NCI-H2107 treated with DMSO at 0.1 percent for 48 hours (cell line): Measurements from ENCODE around the gene CDH23.

Source experiments
- DNase-seq: peaks from one replicate; lab custom pipeline; 2025; ENCODE audit not compliant: unreplicated experiment; lab: John Stamatoyannopoulos, UW

Gene CDH23

DNA sequence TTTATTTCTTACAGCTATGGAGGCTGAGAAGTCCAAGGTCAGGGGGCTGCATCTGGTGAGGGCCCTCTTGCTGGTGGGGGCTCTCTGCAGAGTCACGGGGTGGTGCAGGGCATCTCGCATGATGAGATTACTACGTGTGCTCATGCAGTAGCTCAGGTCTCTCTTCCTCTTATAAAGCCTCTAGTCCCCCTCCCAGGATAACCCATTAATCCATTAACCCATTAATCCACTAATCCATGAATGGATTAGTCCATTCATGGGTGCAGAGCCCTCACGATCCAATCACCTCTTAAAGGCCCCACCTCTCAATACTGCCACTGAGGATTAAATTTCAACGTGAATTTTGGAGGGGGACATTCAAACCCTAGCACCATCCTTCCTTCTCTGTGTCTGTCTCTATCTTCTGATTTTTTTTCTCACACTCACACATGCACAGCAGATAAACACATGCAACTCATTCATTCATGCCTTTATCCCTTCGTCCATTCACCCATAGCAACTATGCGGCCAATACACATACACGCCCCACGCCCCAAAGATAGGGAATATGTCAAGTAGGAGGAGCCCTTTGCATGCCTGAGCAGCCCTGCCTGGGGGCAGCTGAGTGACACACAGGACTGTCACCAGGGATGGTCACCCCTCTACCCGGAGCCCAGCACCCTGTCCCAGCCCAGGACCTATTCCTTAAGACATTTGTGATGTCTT lies 236.3 kb downstream of the CDH23 start:
- DNase-seq, result no peak

DNA sequence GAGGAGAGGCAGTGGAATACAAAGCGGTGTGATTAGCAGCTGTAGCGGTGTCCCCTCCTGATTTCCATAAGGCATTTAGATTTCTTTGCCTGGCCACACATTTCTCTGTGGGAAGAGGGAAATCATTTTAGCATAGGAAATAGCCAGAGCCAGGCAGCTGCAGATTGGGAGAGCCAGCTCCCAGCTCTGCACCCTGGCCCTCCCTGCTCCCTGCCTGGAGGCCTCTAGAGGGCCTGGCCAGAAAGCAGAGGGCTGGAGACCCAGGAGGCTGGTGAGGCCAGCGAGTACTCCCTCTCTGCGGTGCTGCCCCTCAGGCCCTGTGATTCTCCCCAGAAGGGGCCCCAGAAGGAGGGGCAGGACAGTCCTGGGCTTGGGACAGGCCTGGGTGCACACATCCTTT lies 237.2 kb downstream of the CDH23 start:
- DNase-seq, result no peak

DNA sequence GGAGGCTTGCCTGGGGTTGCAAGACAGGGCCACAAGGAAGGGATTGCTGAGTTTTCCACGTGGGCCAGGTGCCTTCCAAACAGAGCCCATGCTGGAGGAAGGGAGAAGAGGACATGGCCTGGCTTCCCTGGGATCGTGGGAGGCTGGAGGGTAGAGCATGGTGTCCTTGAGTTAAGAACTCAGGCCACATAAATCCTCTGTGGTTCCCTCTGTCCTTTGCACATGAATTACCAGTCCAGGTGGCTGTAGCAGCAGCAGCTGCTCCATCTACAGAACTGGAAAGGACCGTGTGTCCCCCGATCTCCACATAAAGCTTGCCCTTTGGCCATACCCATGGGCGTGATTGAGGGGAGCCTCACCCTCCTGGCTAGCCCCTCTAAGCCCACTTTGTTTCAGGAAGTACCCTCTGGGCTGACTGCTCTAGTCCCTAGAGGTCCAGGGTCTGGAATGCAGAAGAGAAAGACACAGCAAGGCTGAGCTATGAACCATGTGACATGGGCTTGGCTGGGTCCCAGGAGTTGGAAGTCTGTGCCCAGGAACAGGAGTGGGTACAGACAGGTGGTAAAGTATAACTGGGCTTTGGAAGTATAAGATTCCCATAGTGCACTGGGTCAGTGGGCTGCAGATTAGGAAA lies 237.9 kb downstream of the CDH23 start:
- peak; percentile 48 for DNase-seq

DNA sequence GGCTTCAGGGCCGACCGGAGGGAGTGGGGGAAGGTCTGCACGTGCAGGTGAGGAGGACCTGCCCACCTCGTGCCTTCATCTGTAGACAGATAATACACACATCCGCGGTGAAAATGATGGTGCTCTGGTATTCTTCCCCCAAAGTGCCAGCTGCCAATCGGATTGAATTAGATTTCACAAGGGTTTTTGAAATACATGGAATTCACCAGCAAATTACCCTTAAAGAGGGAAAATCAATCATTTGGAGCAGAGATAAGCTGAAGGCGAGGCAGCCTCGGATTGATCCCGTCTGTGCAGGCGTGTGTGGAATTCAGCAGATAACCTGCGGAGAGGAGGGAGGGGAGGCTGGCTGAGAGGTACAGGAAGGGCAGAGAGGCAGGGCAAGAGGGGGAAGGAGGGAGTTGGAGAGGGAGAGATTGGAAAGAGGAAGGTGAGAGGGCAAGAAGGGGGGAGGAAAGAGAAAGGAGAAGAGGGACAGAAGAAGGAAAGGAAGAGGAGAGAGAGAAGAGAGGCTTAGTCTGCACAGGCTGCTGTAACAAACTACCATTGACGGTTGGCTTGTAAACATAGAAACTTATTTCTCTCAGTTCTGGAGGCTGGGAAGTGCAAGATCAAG lies 238.6 kb downstream of the CDH23 start:
- DNase-seq, result no peak

DNA sequence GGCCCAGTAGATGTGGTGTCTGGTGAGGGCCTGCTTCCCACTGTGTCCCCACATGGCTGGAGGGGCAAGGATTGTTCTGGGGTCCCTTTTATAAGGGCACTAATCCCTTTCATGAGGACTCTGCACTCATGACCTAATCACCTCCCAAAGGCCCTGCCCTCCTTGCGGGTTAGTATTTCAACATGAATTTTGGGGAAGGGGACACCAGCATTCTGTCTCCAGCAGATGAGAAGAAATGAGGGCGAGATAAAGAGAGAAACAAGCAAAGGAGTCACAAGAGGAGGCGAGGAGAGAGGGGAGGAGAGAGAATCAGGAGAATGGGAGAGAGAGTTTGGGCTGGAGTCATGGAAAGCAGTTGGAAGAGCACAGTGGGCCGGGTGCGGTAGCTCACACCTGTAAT lies 239.1 kb downstream of the CDH23 start:
- no peak for DNase-seq

DNA sequence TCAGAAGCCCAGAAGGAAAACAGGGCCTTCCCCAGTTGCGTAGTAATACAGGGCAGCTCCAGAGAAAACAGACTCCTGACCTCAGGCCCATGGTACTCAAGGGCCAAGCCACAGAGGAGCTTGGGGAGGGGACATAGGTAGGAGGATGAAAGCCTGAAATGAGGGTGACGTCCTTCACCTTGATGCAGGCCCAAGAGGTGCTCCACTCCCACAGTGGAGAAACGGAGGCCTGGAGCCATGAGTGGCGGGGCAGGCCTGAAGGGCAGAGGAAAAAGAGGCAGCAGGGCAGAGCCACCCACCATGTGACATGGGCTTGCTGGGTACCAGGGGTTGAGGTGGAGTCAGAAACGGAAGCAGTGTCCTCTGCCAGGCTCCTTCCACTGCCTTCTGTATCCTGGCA lies 239.9 kb downstream of the CDH23 start:
- DNase-seq, result no peak

DNA sequence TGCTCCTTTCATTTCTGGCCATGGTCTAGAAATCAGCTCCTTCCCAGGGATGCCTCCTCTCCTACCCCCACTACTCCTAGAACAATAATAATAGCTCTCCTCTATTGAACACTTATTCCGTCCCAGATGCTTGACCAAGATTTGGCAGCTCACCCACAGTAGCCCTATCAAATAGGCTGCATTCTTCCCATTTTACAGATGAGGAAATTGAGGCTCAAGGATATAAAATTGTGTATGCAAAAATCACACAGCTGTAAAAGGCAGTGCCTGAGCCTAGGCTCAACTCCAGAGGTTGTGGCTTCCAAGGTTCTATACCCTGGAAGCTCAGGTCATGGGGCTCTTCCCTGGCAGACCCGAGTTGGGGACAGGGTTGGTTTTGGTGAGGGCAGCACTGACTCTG lies 240.6 kb downstream of the CDH23 start:
- DNase-seq, result no peak

DNA sequence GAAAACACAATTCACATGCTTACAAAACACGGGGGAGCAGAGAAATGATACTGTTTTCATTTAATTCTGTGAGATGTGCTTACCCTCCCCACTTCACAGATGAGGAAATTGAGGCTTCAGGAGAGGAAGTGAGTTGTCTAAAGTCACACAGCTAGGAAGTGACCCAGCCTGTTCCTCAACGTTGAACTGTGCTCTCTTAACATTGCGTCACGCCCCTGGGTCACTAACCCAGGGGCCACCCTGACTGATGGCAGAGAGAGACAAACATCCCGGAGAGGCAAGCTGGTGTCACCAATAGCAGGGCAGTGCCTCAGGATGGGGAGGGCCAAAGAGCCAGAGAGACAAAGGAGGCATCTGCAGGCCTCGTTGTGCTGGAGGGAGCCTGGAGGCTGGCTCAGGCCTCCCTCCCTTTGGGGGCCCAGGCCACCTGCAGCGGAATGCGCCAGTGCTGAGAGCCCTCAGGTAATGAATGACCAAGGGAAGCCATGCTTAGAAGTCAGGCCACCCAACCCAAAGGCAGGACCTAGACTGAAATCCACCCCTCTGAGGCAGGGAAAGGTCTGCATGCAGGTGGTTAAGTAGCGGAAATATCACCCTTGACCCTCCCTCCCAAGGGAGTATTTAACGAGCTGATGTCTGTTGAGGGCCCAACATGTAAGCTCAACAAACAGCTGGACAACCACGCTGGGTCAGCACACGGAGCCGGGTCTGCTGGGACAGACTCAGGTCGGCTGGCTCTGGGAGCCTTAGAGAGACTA lies 241.5 kb downstream of the CDH23 start:
- no peak for DNase-seq

DNA sequence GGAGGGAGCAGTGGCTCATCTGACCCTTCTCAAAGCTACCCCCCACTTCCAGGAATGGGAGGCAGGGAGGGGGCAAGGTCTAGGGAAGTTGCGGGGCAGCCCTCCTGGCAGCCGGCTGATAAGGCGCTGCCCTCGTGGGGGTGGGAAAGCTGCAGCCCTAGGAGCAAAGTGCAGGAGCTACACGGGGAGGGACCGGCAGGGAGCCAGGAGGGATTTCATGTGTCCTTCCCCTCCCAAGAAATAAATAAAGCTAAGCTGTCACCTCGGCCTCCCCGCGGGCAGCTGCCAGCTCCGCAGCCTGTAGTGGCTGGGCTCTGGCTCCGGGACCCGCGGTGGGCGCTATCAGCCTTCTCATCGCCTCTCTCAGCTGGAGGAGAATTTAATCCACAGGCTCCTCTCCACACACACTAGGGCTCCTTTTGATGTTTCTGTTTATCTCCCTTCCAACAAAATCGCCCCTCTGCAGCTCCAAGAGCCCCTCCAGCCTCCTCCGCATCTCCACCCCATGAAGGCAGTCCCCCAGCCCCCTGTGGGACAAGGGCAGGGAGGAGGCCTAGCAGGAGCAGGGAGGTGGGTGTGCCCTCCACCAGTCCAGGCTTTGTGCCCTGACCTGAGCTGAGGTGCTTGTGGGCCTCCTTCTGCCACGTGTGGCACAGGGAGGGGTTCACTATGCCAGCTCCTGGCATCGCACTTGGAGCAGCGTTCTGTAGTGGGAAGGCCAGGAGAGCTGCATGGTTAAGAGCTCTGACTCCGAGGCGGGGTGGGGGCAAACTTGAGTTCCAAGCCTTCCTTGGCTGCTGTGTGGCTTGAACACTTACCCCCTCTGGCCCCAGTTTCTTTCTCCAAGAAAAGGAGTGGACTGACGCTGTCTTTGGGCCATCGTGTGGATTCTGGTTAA lies 242.4 kb downstream of the CDH23 start:
- no peak for DNase-seq

DNA sequence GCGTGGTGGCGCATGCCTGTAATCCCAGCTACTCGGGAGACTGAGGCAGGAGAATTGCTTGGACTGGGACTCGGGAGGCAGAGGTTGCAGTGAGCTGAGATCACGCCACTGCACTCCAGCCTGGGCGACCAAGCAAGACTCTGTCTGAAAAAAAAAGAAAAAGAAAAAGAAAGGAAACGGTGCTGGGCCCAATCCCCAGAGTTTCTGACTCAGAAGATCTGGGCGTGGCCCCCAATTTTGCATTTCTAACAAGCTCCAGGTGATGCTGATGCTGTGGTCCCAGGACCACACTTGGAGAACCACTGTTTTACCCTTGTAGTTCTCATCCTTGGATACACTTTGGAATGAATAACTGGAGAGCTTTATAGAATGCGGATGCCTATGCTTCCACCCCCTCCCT lies 243.9 kb downstream of the CDH23 start:
- DNase-seq, result no peak

DNA sequence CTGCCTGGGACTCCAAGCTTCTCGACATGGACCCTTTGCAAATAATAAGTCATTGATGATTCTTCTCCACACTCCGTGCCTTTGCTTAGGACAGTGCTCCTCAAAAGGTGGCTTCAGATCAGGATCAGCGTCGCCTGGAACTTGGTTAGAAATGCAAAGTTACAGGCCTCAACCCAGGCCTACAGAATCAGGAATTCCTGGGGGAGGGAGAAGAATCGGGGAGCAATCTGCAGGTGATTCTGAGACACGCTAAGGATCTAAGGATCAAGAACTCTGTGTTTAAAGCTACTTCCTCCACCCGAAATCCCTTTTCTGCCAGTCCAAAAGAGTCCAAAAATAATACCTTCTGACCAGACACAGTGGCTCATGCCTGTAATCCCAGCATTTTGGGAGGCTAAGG lies 244.7 kb downstream of the CDH23 start:
- no peak for DNase-seq

DNA sequence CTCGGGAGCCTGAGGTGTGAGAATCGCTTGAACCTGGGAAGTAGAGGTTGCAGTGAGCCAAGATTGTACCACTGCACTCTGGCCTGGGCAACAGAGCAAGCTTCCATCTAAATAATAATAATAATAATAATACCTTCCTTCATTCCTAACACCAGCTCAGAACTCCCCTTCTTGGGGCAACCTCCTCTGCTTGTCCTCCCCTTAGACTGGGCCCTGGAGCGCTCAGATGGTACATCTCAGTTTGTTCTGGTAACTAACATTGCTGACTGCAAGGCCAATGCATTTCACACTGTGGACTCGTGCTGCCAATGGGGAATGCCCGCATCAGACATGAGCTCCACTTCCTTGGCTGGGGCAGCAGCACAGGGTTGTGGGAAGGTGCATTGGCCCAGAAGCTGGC lies 245.3 kb downstream of the CDH23 start:
- DNase-seq, result no peak

DNA sequence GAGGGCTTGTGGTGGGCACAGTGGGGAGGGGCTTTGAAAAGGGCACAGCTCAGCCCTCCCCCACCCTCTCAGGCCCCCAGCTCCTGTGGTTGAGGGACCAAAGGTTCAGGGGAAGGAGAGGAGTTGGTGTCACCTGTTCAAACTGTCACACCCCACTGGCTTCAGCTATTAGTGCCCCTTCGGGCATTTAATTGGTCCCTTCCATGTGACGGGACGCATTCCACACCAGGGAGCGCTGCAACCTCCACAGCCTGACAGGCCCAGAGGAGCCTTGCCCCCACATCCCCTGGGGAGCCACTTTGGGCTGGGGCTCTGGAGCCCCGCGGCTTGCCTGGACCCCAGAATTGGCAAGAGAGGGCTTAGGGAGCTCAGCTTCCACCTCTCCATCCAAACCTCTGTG lies 247.2 kb downstream of the CDH23 start:
- no peak for DNase-seq

DNA sequence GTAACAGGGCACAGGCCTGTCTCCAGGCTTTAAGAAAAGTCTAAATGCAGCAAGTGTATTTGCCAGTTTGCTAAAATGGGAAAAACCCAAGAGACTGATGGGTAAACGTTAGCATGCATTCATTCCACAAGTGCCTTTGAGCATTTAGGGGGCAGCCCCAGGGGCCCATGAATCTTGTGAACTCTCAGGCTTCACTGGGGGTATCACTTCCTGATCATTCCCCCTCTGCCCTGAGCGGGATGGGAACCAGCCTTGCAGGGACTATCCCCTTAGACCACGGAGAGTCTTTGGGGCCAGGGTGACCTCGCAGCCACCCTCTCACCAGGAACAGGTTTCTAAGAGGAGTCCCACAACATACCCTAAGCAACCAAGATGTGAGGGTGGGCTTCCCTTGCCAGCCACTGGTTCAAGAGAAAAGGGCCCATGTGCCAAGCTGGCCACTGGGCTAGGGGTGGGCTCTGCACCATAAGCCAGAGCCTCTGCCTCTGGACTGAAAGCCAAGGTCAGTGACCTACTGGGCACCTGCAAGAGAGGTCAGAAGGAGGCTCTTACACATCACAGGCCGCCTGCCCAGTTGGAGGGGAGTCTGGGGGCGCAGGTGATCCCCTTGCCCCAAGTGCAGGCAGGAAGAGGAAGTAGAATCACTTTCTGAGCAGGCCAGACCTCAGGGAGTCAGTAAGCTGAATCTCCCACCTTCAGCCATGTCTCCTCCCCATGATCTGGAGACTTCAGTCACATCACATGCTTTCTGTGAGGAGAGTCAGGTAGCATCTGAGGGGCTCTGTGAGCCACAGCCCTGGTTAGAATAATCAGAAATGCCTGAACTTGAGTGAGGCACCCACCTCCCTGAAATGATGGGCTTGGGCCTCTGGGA lies 247.8 kb downstream of the CDH23 start:
- DNase-seq, result no peak

DNA sequence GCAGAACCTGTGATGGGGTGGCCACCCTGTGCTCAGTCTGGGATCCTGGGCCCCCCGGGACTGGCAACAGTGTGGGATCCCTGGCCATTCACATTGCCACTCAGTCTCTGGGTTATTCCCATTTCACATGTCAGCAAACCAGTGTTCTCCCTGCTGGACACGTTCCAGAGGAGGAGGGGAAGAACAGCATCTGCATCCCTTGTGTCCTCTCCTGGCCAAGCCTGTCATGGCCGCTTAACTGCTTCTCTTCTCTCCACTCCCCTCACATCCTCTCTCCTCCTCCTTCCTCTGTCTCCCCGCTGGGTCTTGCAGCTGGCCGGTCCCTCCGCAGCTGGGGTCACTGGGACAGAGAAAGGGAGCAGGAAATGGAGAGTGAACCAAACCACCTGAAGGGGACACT lies 248.5 kb downstream of the CDH23 start:
- no peak for DNase-seq

DNA sequence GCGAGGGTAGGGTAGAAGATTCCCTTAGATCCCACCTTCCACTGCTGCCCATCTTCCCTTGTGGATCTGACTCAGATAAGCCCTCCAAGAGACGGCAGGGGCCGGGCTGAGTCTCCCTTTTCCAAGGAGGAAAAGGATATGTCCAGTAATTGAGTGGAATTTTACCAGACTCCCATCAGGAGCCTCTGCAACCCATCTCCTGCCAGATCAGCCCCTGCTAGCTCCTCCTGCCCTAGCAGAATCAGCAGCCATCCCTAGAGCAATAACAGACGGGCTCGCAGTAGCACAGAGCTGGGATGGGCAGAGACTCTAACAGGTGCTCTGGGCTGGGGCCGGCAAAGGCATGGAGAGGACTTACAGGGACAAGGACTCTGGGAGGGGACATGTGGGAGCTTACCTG lies 249.3 kb downstream of the CDH23 start:
- no peak for DNase-seq

DNA sequence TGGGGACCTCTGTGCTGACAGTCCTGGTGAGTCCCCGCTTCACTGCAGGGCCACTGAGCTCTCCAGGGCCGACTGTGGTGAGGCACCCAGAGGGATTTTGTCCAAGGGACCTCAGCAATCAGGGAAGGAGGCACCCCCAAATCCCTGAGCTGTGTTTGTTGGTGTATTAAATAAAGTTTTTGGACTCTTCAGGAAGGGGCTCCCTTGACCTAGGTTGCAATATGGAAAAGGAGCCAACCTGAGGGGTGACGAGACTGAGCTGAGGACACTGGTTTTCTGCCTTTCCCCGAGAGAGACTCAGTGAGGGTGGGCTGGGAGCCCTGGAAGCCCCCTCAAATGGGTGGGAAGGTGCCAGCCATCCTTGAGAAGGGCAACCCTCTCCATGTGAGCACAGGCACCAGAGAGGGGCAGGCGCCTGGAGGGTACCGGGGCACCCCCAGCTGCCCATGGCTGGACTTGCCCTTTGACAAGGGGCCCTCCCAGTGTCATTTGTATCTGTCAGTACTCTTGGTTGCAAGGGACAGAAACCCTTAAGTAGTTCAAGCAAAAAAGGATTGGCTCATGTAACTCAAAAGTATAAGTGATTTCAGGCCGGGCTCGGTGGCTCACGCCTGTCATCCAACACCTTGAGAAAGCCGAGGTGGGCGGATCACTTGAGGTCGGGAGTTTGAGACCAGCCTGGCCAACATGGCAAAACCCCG lies 250.0 kb downstream of the CDH23 start:
- DNase-seq, result no peak

DNA sequence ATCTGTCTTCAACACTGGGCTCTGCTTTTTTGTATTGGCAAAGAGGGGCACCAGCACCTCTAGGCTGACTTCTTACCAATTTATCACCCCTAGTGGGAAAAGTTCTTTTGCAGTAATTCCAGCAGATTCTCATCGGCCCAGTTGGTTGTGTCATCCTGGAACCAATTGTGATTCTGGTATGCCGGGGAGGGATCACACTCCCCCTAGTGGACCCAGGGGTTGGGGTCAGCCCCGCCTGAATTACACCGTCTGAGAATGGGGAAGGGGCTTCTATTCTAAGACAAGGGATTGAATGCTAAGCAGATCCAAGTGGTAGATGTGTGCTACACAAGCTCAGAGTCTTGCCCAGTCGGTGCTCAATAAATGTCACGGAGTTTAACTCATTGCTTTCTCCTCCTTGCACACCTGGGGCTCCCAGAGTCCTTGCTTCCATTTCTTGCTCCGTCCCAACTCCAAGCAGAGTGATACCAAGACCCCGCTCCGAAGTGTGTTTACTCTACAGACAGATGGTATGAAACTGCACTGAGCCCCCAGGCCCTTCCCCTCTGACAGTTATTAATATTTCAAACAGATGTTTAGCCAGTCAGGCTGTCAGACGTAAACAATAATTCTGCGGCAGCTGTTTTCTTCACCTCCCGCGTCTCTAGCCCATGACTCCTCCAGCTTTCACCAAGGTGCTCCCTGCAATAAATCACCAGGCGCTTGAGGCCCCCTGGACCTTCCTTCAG lies 251.0 kb downstream of the CDH23 start:
- no peak for DNase-seq
